IMR-90 (cell line): ENCODE measurements around the gene BICD1. TPM values are rescaled to one million over a fixed set of nuclear protein-coding genes. Genes with fewer than 3 reads are reported as not detected.

Experiments used
- ATAC-seq: fragments of 200-7000 bp; cut with Tn5 transposase; 2 replicates; pipeline ENCODE4 v1.9.1; 2020; ENCODE audit warnings: low read depth, mild to moderate bottlenecking, moderate library complexity
- BruUV-seq: library from RNA; stranded (reverse); fragments of 400-500 nt; replicated peaks from 2 replicates; lab custom pipeline; 2021; lab: Mats Ljungman, UMichigan
- CTCF ChIA-PET: fragments of 300-600 bp; formaldehyde crosslinking; extraction: SDS; loops from one replicate; lab custom pipeline; 2021; ENCODE audit warnings: antibody characterized with exemption; lab: Yijun Ruan, JAX
- POLR2A ChIA-PET: fragments of 300-600 bp; sonication (Branson Sonifier 250); formaldehyde crosslinking; loops from one replicate; lab custom pipeline; 2022; ENCODE audit warnings: antibody characterized with exemption; ENCODE audit not compliant: unreplicated experiment; lab: Charles Lee
- DNase-seq: peaks from one replicate; pipeline ENCODE4 v3.0.0; 2013
- H2AFZ ChIP-seq: replicated peaks from 2 replicates; pipeline ENCODE3; 2013; ENCODE audit warnings: low read length, mild to moderate bottlenecking; ENCODE audit not compliant: poor library complexity
- H2AK5ac ChIP-seq: 2 replicates; pipeline ENCODE4 v1.6.1; 2013; ENCODE audit warnings: low read depth, low read length, inconsistent platforms
- H2AK9ac ChIP-seq: replicated peaks from 2 replicates; pipeline ENCODE3; 2013; ENCODE audit warnings: mild to moderate bottlenecking, low read depth, low read length, moderate library complexity; ENCODE audit not compliant: poor library complexity
- H2BK120ac ChIP-seq: 2 replicates; pipeline ENCODE4 v1.6.1; 2013; ENCODE audit warnings: low read depth, low read length, inconsistent platforms
- H2BK15ac ChIP-seq: 3 replicates; pipeline ENCODE4 v1.6.1; 2013; ENCODE audit warnings: low read depth, low read length, inconsistent platforms
- H2BK20ac ChIP-seq: 2 replicates; pipeline ENCODE4 v1.6.1; 2013; ENCODE audit warnings: low read depth, mild to moderate bottlenecking, inconsistent platforms, low read length, moderate library complexity
- H2BK5ac ChIP-seq: 2 replicates; pipeline ENCODE4 v1.6.1; 2013; ENCODE audit warnings: mild to moderate bottlenecking, low read depth, low read length, inconsistent platforms; ENCODE audit not compliant: poor library complexity, severe bottlenecking
- H3K14ac ChIP-seq: replicated peaks from 2 replicates; pipeline ENCODE4 v1.6.1; 2013; ENCODE audit warnings: low read depth, low read length, inconsistent platforms
- H3K18ac ChIP-seq: 2 replicates; pipeline ENCODE4 v1.6.1; 2013; ENCODE audit warnings: low read depth, low read length, control low read depth
- H3K23ac ChIP-seq: 2 replicates; pipeline ENCODE4 v1.6.1; 2013; ENCODE audit warnings: low read depth, low read length, inconsistent platforms
- H3K27ac ChIP-seq: 2 replicates; pipeline ENCODE4 v1.5.1; 2013; ENCODE audit warnings: mild to moderate bottlenecking, control low read depth, low read length; ENCODE audit not compliant: insufficient read depth
- H3K27me3 ChIP-seq: 2 replicates; pipeline ENCODE4 v1.6.1; 2013; ENCODE audit warnings: low read length; ENCODE audit not compliant: control insufficient read depth, insufficient read depth
- H3K36me3 ChIP-seq: 2 replicates; pipeline ENCODE4 v1.6.1; 2013; ENCODE audit warnings: low read length, mixed read lengths; ENCODE audit not compliant: control insufficient read depth, insufficient read depth
- H3K4ac ChIP-seq: 2 replicates; pipeline ENCODE4 v1.6.1; 2013; ENCODE audit warnings: low read depth, low read length, inconsistent platforms
- H3K4me1 ChIP-seq: 2 replicates; pipeline ENCODE4 v1.6.1; 2013; ENCODE audit warnings: low read length, mixed read lengths; ENCODE audit not compliant: control insufficient read depth, insufficient read depth
- H3K4me2 ChIP-seq: 2 replicates; pipeline ENCODE4 v1.6.1; 2013; ENCODE audit warnings: low read depth, mild to moderate bottlenecking, control low read depth, low read length, moderate library complexity
- H3K4me3 ChIP-seq: 2 replicates; pipeline ENCODE4 v1.5.1; 2013; ENCODE audit warnings: low read depth, mild to moderate bottlenecking, control low read depth, low read length, moderate library complexity; ENCODE audit not compliant: insufficient read depth
- H3K56ac ChIP-seq: 2 replicates; pipeline ENCODE4 v1.6.1; 2013; ENCODE audit warnings: low read length, inconsistent platforms; ENCODE audit not compliant: insufficient read depth; ENCODE audit errors: extremely low read depth
- H3K79me1 ChIP-seq, 2 experiments: 2 replicates each; pipeline ENCODE4 v1.6.1; 2013; ENCODE audit warnings: low read length in 2 of 2, inconsistent platforms in 1 of 2, low read depth in 1 of 2
- H3K9ac ChIP-seq: 2 replicates; pipeline ENCODE4 v1.6.1; 2013; ENCODE audit warnings: low read depth, low read length, control low read depth
- H3K9me1 ChIP-seq: 2 replicates; pipeline ENCODE4 v1.6.1; 2013; ENCODE audit warnings: low read length, inconsistent platforms; ENCODE audit not compliant: insufficient read depth
- H3K9me3 ChIP-seq: 2 replicates; pipeline ENCODE4 v1.6.1; 2013; ENCODE audit warnings: low read length; ENCODE audit not compliant: control insufficient read depth, insufficient read depth
- H4K20me1 ChIP-seq: 2 replicates; pipeline ENCODE4 v1.6.1; 2013; ENCODE audit warnings: low read length, inconsistent platforms; ENCODE audit not compliant: insufficient read depth
- H4K5ac ChIP-seq: 2 replicates; pipeline ENCODE4 v1.6.1; 2013; ENCODE audit warnings: mild to moderate bottlenecking, low read depth, low read length, control low read depth
- H4K8ac ChIP-seq, 2 experiments: 2 replicates each; pipeline ENCODE4 v1.6.1; 2013; ENCODE audit warnings: low read depth in 2 of 2, low read length in 2 of 2, control low read depth in 1 of 2, inconsistent platforms in 1 of 2
- H4K91ac ChIP-seq: 2 replicates; pipeline ENCODE4 v1.6.1; 2013; ENCODE audit warnings: low read depth, low read length, inconsistent platforms; ENCODE audit not compliant: insufficient read depth
- FOS ChIP-seq: fragments of 150-350 bp; IDR thresholded peaks from 2 replicates; pipeline ENCODE4 v1.6.1; 2016; ENCODE audit warnings: low read depth, low read length
- MAFK ChIP-seq: IDR thresholded peaks from 2 replicates; pipeline ENCODE4 v1.6.1; 2012; ENCODE audit warnings: low read depth, low read length, improper control_type of control experiment
- RAD21 ChIP-seq: IDR thresholded peaks from 2 replicates; pipeline ENCODE4 v1.6.1; 2012; ENCODE audit warnings: low read length, improper control_type of control experiment
- WGBS, 2 experiments: methylation state at CpG; one replicate each; pipeline versions ENCODE4 v1.1.5 to v1.1.7; 2013; ENCODE audit warnings: missing lambda C conversion rate in 2 of 2; ENCODE audit not compliant: insufficient read length in 1 of 2; ENCODE audit errors: extremely low coverage in 2 of 2; 5-methylcytosine and 5-hydroxymethylcytosine counted together
- dilution Hi-C: fragments of 300-500 bp; cut with HindIII; formaldehyde crosslinking; loops from one replicate; pipeline ENCODE4 v1.14.3; 2018; ENCODE audit warnings: low sequenced_read_pairs; ENCODE audit not compliant: unreplicated experiment
- in situ Hi-C: fragments of 300-500 bp; cut with MboI; formaldehyde crosslinking; loops from 3 replicates; pipeline ENCODE4 v1.14.3; 2019; ENCODE audit warnings: low sequenced_read_pairs, inconsistent platforms, mixed read lengths
- intact Hi-C: fragments of 100-400 bp; cut with micrococcal nuclease; formaldehyde crosslinking; loops from 2 replicates; pipeline ENCODE4 v1.10.0; 2022
- polyA plus RNA-seq, 3 experiments: library from polyadenylated mRNA; depleted of rRNA; stranded (reverse); fragments of >200 nt; gene quantifications; 2 replicates each; pipeline ENCODE4 v1.2.3, GENCODE V29; 2012; ENCODE audit warnings: low replicate concordance in 1 of 3
- total RNA-seq: library from RNA; depleted of rRNA; stranded (reverse); fragments of >200 nt; gene quantifications from 2 replicates; pipeline ENCODE4 v1.2.3, GENCODE V29; 2012

The BICD1 gene
- total and polyA plus RNA-seq, 2 of the 4 experiments (the other 2 are of a cell fraction): 17.2 to 21.8 TPM

DNA sequence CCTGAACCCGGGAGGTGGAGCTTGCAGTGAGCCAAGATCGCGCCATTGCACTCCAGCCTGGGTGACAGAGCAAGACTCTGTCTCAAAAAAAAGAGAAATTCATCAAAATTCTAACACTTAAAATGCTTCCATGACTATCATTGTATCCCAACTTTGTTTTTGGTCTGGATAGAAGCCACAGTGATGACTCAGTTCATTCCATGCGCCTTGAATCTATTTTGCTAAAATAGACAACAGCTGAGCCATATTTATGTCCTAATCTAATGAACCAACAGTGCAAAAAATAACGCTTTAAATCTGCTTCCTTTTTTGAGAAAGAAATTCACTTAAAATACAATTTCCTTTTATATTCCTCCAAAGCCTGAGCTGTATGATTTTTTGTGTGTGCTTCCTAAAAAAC, 23.2 kb upstream of the BICD1 start:
- H3K4me2 ChIP-seq: no peak overlapping the region

More for the DNA sequence above, 23.2 kb upstream of the BICD1 start:
- Histone ChIP-seq H3K14ac (no peak overlapping the region), H2BK5ac (no peak overlapping the region), H3K36me3 (no peaks in the 10 kb centered on the region), H4K5ac (no peak overlapping the region), H3K4me1 (peaks cover 4% of the 10 kb centered on the region; the same call in 1 of the 2 replicates), H3K79me1 (no peaks in the 10 kb centered on the region), H4K8ac (no peak overlapping the region), H3K4me3 (no peak overlapping the region), H3K23ac (no peak overlapping the region), H3K9ac (no peak overlapping the region), H2AFZ (no peak overlapping the region), H2BK20ac (no peak overlapping the region), H4K20me1 (no peaks in the 10 kb centered on the region), H2BK15ac (no peak overlapping the region), H2AK5ac (no peak overlapping the region), H3K56ac (no peak overlapping the region), H3K9me3 (no peaks in the 10 kb centered on the region), H3K27ac (no peak overlapping the region), H2AK9ac (no peak overlapping the region), H2BK120ac (no peak overlapping the region), H3K18ac (no peak overlapping the region), H3K4ac (no peak overlapping the region), H3K27me3 (no peaks in the 10 kb centered on the region), H3K9me1 (peaks cover 8% of the 10 kb centered on the region), H4K91ac (no peak overlapping the region)
- intact Hi-C loops (no loop called here), dilution Hi-C loops (no loop called here), in situ Hi-C loops (no loop called here)
- no CpG with 5 or more reads among the region's 5 CpGs for WGBS, 2 experiments
- TF ChIP-seq FOS (peak; percentile 65), RAD21 (no peak), MAFK (peak; percentile 8; the same call in 1 of the 2 replicates)
- peak; percentile 80 for DNase-seq
- no TSS peak for BruUV-seq
- ChIA-PET POLR2A (interaction anchor here (1.3 kb wide), 1 partner anchor 23 kb away, joined by 5 read pairs; the partner anchor contains the start of gene BICD1), CTCF (interaction anchor here (0.7 kb wide), 1 partner anchor 24 kb away, joined by 3 read pairs; no protein-coding TSS in a partner anchor)
- peak; percentile 85 for ATAC-seq
